LHCN-M2 (cell line): Measurements from ENCODE around the gene OR5F1. TPM values are rescaled to one million over a fixed set of nuclear protein-coding genes. Genes with fewer than 3 reads are reported as not detected.

ENCODE experiments used
- DNase-seq: peaks from one replicate; pipeline ENCODE4 v3.0.0-alpha.2; 2012; ENCODE audit warnings: low read depth
- polyA plus RNA-seq: library from polyadenylated mRNA; unstranded; fragments of >200 nt; gene quantifications from one replicate; pipeline ENCODE4 v1.2.1, GENCODE V29; 2012; ENCODE audit warnings: missing spikeins
- total RNA-seq: library from RNA; depleted of rRNA; stranded (reverse); fragments of >200 nt; gene quantifications from 2 replicates; pipeline ENCODE4 v1.2.3, GENCODE V29; 2014; rRNA removed

The OR5F1 gene
- total RNA-seq = not detected in 2 replicates
- polyA plus RNA-seq = not detected

DNA sequence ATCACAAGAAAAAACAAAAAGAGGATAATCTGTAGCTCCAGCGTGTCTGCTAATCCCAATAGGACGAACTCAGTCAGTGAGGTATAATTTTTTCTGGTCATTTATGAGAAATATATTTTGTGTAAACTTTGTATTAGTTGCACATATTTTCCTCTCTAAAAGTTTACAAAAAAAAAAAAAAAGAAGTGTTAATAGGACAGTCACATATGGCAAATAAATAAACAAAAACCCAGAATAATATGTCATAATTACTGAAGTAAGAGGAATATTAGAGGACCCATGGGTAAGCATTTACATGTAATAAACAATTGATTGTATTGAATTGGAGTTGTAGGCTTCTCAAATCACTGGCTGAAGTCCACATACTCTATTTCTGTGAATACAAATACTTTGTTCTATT lies at the start of gene OR5F1:
Gene OR5F1, minus strand, starts transcription at position 101 of the 400 bp plus-strand sequence. Its CDS starts 0 bp downstream, at position 101.
- DNase-seq = no peak

DNA sequence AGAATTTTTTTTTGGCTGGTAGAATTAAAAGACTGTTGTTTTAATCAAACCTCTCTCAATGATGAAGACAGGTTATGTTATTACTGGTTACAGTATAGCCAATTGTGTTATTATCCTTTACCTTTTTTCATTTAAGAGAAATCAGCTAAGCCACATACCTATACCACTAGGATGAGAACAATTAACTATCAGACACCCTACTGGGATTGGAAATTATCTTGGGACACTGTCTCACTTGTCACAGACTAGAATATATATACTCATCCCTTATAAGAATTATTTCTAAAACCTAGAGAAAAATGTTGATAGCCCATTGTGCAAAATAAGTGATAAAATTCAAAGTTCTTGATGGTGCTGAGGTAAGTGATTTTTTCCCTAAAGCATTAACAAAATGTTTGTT lies 32.9 kb upstream of the OR5F1 start, which contains the start of gene OR5AS1:
Gene OR5AS1, plus strand, starts transcription at position 301 of the 400 bp plus-strand sequence. CDS start 2,765 bp downstream, outside the sequence.
- no peak for DNase-seq

DNA sequence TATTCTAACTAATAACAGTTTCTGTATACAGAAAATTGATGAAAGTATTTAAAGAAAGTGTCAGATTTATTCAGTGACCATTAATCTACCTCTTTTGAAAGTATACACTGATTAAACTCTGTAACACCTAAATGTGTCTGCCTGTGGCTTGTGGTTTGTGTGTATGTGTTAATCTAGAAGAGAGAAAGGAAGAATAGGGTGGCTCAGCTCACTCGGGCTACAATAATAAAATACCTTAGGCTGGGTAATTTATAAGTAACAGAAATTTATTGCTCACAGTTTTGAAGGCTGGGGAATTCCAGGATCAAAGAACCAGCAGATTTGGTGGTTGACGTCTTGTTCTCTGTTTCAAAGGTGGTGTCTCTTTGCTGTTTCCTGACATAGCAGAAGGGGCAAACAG lies 19.4 kb upstream of the OR5F1 start:
- DNase-seq = no peak

DNA sequence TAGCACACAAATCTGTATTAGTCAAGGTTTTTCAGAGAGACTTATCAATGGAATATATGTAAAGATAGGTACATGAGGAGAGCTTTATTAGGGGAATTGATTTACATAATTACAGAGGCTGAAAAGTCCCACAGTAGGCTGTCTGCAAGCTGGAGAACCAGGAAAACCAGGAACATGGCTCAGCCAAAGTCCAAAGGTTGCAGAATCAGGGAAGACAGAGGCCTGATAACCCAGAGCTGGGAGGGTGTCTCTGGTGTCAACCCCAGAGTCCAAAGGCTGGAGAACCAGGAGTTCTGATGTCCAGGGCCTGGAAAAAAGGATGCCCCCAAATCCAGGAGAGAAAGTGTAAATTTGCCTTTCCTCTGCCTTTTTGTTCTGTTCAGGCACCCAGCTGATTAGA lies 16.3 kb upstream of the OR5F1 start:
- no peak for DNase-seq

DNA sequence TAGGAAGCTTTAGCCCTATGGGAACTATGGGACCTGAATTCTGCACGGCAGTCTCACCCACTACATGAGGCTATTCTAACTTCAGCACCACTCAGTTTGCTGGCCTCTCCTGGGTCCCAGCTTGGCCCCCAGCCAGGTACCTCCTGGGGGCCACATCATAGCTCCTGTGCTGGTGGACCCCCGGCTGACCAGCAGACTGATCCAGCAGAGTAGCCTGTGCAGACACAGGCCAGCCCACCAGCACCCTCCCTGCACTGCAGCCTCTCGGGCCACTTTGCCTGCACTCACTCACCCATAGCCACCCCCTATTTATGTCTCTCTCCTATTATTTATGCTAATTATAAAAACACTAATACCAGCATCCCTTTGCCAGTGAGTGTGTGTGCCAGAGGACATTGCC lies 23.5 kb downstream of the OR5F1 start:
- no peak for DNase-seq

DNA sequence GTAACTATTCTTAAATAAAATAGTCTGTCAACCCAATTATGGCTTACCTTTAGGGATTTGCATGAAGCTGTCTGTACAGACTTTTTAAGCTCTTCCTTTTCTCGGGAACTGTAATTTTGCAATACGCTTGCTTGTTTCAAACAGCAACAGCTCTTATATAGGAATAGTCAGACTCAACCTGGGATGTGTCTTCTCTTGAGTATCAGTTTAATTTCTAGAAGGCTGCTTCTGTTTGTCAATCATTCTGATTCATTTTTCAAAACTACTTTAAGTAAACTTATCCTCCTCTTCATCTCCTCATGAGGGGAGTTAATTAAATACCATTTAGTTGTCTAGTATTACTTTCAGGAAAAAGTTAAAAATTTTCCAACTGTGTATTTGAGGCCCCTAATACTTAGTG lies 24.6 kb downstream of the OR5F1 start, which contains the start of gene OR10AG1:
Gene OR10AG1, minus strand, starts transcription at position 101 of the 400 bp plus-strand sequence. Its CDS starts 38 bp downstream, at position 63.
- DNase-seq = no peak

DNA sequence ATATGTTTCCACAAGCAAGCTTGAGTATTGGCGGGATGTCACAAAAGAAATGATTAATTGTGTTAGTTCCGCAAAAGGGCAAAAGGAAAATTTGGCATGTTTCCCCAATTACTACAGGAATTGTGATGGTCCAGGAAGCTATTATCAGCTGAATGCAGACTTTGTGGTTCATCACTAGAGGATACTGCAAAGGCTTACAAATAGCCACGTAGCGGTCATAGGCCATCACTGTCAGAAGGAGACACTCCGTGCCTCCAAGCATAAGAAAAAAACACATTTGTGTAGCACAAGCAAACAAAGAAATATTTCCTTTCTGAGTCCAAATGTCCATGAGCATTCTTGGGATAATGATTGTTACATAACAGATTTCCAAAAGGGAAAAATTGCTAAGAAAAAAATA lies 26.5 kb downstream of the OR5F1 start:
- no peak for DNase-seq

DNA sequence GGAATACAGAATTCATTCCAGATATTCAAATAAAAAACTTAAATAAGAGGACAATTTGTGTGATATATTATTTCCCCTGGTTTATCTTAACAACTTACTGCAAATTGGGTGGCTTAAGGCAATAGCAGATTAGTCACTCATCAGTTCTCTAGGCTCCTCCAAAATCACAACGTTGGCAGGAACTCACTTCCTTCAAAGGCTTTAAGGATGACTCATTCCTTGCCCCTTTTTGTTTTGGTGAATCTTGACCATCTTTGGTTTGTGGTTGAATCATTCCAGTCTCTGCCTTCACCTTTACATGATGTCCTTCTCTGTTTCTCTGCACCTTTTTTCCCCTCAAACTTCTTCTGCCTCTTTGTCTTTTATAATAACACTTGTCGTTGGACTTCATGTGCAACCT lies 28.0 kb downstream of the OR5F1 start:
- DNase-seq = no peak

DNA sequence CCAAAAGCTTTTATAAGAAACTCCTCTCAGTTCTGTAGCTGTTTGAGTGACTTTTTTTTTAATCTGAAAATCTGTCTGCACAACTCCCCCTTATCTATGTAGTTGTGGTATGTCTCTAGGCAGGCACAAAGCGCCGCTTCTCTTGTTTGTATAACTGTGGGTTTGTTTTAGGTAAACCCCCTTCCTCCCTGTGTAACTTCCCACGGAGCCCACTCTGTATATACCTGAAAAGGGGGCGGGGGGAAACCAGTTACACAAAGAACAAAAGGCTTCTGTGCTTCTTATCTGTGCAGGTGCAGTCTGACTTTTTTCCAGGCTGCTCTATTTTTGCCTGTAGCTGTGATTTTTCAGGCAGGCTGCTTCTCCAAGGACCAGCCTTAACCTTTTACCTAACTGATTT lies 37.9 kb downstream of the OR5F1 start:
- DNase-seq = no peak

DNA sequence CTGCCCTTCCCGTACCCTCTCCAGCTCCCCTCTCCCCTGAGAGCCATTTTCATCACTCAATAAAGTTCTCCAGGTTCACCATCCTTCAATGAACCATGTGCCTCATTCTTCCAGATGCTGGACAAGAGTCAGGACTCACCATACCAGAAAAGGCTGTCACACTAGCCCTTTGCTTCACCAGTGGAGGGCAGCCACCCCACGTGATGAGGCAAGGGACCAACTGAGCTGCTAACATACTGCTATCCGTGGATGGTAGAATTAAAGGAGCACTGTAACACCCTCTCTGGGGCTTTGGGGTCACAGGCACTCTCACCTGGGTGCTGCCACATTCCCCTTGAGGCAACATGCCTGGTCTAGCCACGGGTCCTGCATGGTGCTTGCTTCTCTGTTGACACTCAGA lies 45.1 kb downstream of the OR5F1 start:
- no peak for DNase-seq

Other genes starting within 250 kb of the OR5F1 start
- not detected in 2 replicates for gene OR5D13, start 221.2 kb downstream of the OR5F1 start, total RNA-seq
- gene OR5D14, start 199.1 kb downstream of the OR5F1 start, total RNA-seq = not detected in 2 replicates
- not detected in 2 replicates for gene OR5L1, start 183.3 kb downstream of the OR5F1 start, total RNA-seq
- not detected in 2 replicates for gene OR5D18, start 175.0 kb downstream of the OR5F1 start, total RNA-seq
- not detected in 2 replicates for gene OR5L2, start 167.4 kb downstream of the OR5F1 start, total RNA-seq
- not detected in 2 replicates for gene OR5D16, start 155.9 kb downstream of the OR5F1 start, total RNA-seq
- gene TRIM51, start 111.3 kb downstream of the OR5F1 start, total RNA-seq = not detected in 2 replicates
- gene OR5W2, start 80.0 kb downstream of the OR5F1 start, total RNA-seq = not detected in 2 replicates
- not detected in 2 replicates for gene OR5I1, start 58.2 kb downstream of the OR5F1 start, total RNA-seq
- not detected in 2 replicates for gene OR10AG1, start 24.7 kb downstream of the OR5F1 start, total RNA-seq
- not detected in 2 replicates for gene OR5AS1, start 33.0 kb upstream of the OR5F1 start, total RNA-seq
- gene OR8I2, start 98.7 kb upstream of the OR5F1 start, total RNA-seq = not detected in 2 replicates
- gene OR8H2, start 109.1 kb upstream of the OR5F1 start, total RNA-seq = not detected in 2 replicates
- gene OR8H3, start 127.7 kb upstream of the OR5F1 start, total RNA-seq = not detected in 2 replicates
- not detected in 2 replicates for gene OR8J3, start 145.6 kb upstream of the OR5F1 start, total RNA-seq
- not detected in 2 replicates for gene OR8K5, start 165.7 kb upstream of the OR5F1 start, total RNA-seq
- not detected in 2 replicates for gene OR5J2, start 182.0 kb upstream of the OR5F1 start, total RNA-seq
- not detected in 2 replicates for gene OR5T2, start 239.6 kb upstream of the OR5F1 start, total RNA-seq